K562 (cell line): ENCODE measurements around the gene PMPCB. TPM values are rescaled to one million over a fixed set of nuclear protein-coding genes. Genes with fewer than 3 reads are reported as not detected.

ENCODE experiments used
- ATF3 ChIP-seq, 2 experiments: fragments of 450-650 bp in 1 of 2; sonication (generic) in 1 of 2; formaldehyde crosslinking in 1 of 2; IDR thresholded peaks in 1 of 2; conservative IDR thresholded peaks in 1 of 2; 2 replicates each; pipeline versions ENCODE4 v1.6.1 to v1.8.1; 2016 to 2023; ENCODE audit warnings: mild to moderate bottlenecking in 2 of 2, moderate library complexity in 2 of 2, inconsistent platforms in 1 of 2, missing genetic modification reagents in 1 of 2
- CCNT2 ChIP-seq: IDR thresholded peaks from 2 replicates; pipeline ENCODE4 v1.6.1; 2011; ENCODE audit warnings: borderline replicate concordance, low read depth, mild to moderate bottlenecking, moderate library complexity, mixed read lengths, low read length; ENCODE audit not compliant: insufficient read length; ENCODE audit errors: extremely low read depth
- CREBBP ChIP-seq: IDR thresholded peaks from one replicate; pipeline ENCODE4 v1.6.1; 2012; ENCODE audit warnings: low read depth, mild to moderate bottlenecking, control low read depth, inconsistent platforms, low read length
- DEAF1 ChIP-seq: fragments of 450-650 bp; formaldehyde crosslinking; IDR thresholded peaks from 2 replicates; pipeline ENCODE4 v1.4.0; 2020; ENCODE audit warnings: mild to moderate bottlenecking, moderate library complexity
- FOXM1 ChIP-seq, 2 experiments: fragments of 450-650 bp in 1 of 2; sonication (generic) in 1 of 2; formaldehyde crosslinking in 1 of 2; IDR thresholded peaks; 2 replicates each; pipeline versions ENCODE4 v1.6.1 to v1.9.0; 2017 to 2022; ENCODE audit warnings: low read depth in 2 of 2, mild to moderate bottlenecking in 2 of 2, missing genetic modification reagents in 1 of 2, moderate library complexity in 1 of 2
- HDAC8 ChIP-seq: fragments of 450-650 bp; IDR thresholded peaks from 2 replicates; pipeline ENCODE4 v1.6.1; 2016; ENCODE audit warnings: mild to moderate bottlenecking, missing genetic modification characterization, moderate library complexity, missing compliant biosample characterization
- KDM2B ChIP-seq: fragments of 250-450 bp; sonication (Bioruptor Pico); IDR thresholded peaks from 2 replicates; pipeline ENCODE4 v1.8.0; 2021; ENCODE audit warnings: mild to moderate bottlenecking, moderate library complexity
- KLF1 ChIP-seq: fragments of 450-650 bp; IDR thresholded peaks from 2 replicates; pipeline ENCODE4 v1.6.1; 2016; ENCODE audit warnings: missing genetic modification characterization, missing compliant biosample characterization
- LARP7 ChIP-seq: fragments of 450-650 bp; IDR thresholded peaks from 2 replicates; pipeline ENCODE4 v1.6.1; 2016
- NFE2 ChIP-seq: IDR thresholded peaks from 2 replicates; pipeline ENCODE4 v1.6.1; 2014; ENCODE audit warnings: antibody characterized with exemption, low read depth
- PURB ChIP-seq: sonication (generic); formaldehyde crosslinking; IDR thresholded peaks from 2 replicates; pipeline ENCODE4 v1.9.0; 2021; ENCODE audit warnings: low read depth, mild to moderate bottlenecking, missing genetic modification reagents
- SMAD3 ChIP-seq: fragments of 450-650 bp; formaldehyde crosslinking; conservative IDR thresholded peaks from 2 replicates; pipeline ENCODE4 v1.4.0; 2020; ENCODE audit warnings: mild to moderate bottlenecking
- SMARCA4 ChIP-seq: fragments of 450-650 bp; IDR thresholded peaks from 2 replicates; pipeline ENCODE4 v1.6.1; 2016
- SRSF3 ChIP-seq: fragments of 200-400 bp; formaldehyde crosslinking; IDR thresholded peaks from 2 replicates; pipeline ENCODE4 v1.6.1; 2016; ENCODE audit warnings: mild to moderate bottlenecking, low read length, moderate library complexity; ENCODE audit not compliant: insufficient read depth
- ZNF316 ChIP-seq: fragments of 450-650 bp; IDR thresholded peaks from 2 replicates; pipeline ENCODE4 v1.6.1; 2016
- ZNF766 ChIP-seq: fragments of 200-800 bp; sonication (Bioruptor generic); conservative IDR thresholded peaks from 2 replicates; pipeline ENCODE4 v1.6.1; 2016; ENCODE audit warnings: missing genetic modification characterization, missing compliant biosample characterization
- polyA plus RNA-seq, 8 experiments: library from polyadenylated mRNA; depleted of rRNA in 4 of 8; stranded (reverse) in 5 of 8; unstranded in 3 of 8; fragments of >200 nt; fragmentation: Nextera tagmentation in 2 of 8; fragmentation: Illumina TruSeq in 1 of 8; extraction: Ambion mirVana in 2 of 8; extraction: Trizol in 1 of 8; gene quantifications; 2 replicates each; pipeline versions ENCODE4 v1.2.1 to v1.2.3, GENCODE V29; 2011 to 2014; ENCODE audit warnings: inconsistent platforms in 1 of 8, missing spikeins in 1 of 8
- total RNA-seq, 7 experiments: library from RNA; depleted of rRNA in 6 of 7; stranded (reverse); fragments of >200 nt in 6 of 7; fragmentation: Illumina TruSeq in 2 of 7; extraction: Trizol in 2 of 7; gene quantifications; 2 replicates each; pipeline versions ENCODE4 v1.2.1 to v1.2.3, GENCODE V29; 2011 to 2021; ENCODE audit warnings: low replicate concordance in 1 of 7
- TF ChIP-seq, protein P1 (sequence below): fragments of 450-650 bp; IDR thresholded peaks from 2 replicates; pipeline ENCODE4 v1.6.1; 2016; ENCODE audit warnings: missing biosample characterization, missing genetic modification characterization
- TF ChIP-seq, protein P2 (sequence below): fragments of 450-650 bp; IDR thresholded peaks from 2 replicates; pipeline ENCODE4 v1.6.1; 2017; ENCODE audit warnings: antibody characterized with exemption, mild to moderate bottlenecking

The PMPCB gene
- total and polyA plus RNA-seq, 9 of the 15 experiments (the other 6 are each of a cell fraction or from before 2014, with no cell fraction given): 61.2 to 209 (median 105) TPM

GRCh38 chr7:103296901-103297836 lies at the start of gene PMPCB (continued):
- TF ChIP-seq DEAF1 (CRISPR knock-in tag): peak; percentile 79
- no peak for TF ChIP-seq SRSF3
- TF ChIP-seq SMARCA4: 0 out of 2 replicates have a peak, but pooled peaks have one; percentile 20
- no peak for TF ChIP-seq CREBBP
- TF ChIP-seq ZNF316: no peak; the same call in 1 of the 2 replicates
- TF ChIP-seq, protein P1, sequence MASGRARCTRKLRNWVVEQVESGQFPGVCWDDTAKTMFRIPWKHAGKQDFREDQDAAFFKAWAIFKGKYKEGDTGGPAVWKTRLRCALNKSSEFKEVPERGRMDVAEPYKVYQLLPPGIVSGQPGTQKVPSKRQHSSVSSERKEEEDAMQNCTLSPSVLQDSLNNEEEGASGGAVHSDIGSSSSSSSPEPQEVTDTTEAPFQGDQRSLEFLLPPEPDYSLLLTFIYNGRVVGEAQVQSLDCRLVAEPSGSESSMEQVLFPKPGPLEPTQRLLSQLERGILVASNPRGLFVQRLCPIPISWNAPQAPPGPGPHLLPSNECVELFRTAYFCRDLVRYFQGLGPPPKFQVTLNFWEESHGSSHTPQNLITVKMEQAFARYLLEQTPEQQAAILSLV (tag): no peak
- 0 out of 2 replicates have a peak, but pooled peaks have one; percentile 8 for TF ChIP-seq KDM2B
- TF ChIP-seq FOXM1 (IDR thresholded peaks at IDR 0.05; ENCODE audit: low read depth): 0 out of 2 replicates have a peak, but pooled peaks have one; percentile 24
- TF ChIP-seq FOXM1 (CRISPR knock-in tag; IDR thresholded peaks at IDR 0.05; ENCODE audit: low read depth): no peak; the same call in 1 of the 2 replicates
- peak; percentile 42; the same call in 1 of the 2 replicates for TF ChIP-seq KLF1 (tag)
- TF ChIP-seq ATF3 (IDR thresholded peaks at IDR 0.05): peak; percentile 62
- peak; percentile 82 for TF ChIP-seq ATF3 (CRISPR knock-in tag; conservative IDR thresholded peaks at IDR 0.05)
- no peak; the same call in 1 of the 2 replicates for TF ChIP-seq HDAC8 (tag)
- TF ChIP-seq ZNF766 (CRISPR knock-in tag): no peak
- TF ChIP-seq, protein P2, sequence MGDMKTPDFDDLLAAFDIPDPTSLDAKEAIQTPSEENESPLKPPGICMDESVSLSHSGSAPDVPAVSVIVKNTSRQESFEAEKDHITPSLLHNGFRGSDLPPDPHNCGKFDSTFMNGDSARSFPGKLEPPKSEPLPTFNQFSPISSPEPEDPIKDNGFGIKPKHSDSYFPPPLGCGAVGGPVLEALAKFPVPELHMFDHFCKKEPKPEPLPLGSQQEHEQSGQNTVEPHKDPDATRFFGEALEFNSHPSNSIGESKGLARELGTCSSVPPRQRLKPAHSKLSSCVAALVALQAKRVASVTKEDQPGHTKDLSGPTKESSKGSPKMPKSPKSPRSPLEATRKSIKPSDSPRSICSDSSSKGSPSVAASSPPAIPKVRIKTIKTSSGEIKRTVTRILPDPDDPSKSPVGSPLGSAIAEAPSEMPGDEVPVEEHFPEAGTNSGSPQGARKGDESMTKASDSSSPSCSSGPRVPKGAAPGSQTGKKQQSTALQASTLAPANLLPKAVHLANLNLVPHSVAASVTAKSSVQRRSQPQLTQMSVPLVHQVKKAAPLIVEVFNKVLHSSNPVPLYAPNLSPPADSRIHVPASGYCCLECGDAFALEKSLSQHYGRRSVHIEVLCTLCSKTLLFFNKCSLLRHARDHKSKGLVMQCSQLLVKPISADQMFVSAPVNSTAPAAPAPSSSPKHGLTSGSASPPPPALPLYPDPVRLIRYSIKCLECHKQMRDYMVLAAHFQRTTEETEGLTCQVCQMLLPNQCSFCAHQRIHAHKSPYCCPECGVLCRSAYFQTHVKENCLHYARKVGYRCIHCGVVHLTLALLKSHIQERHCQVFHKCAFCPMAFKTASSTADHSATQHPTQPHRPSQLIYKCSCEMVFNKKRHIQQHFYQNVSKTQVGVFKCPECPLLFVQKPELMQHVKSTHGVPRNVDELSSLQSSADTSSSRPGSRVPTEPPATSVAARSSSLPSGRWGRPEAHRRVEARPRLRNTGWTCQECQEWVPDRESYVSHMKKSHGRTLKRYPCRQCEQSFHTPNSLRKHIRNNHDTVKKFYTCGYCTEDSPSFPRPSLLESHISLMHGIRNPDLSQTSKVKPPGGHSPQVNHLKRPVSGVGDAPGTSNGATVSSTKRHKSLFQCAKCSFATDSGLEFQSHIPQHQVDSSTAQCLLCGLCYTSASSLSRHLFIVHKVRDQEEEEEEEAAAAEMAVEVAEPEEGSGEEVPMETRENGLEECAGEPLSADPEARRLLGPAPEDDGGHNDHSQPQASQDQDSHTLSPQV: 0 out of 2 replicates have a peak, but pooled peaks have one; percentile 44
- no peak for TF ChIP-seq PURB (CRISPR knock-in tag)
- no peak for TF ChIP-seq CCNT2
- TF ChIP-seq SMAD3: 0 out of 2 replicates have a peak, but pooled peaks have one; percentile 58
- 0 out of 2 replicates have a peak, but pooled peaks have one; percentile 31 for TF ChIP-seq NFE2
- TF ChIP-seq LARP7: no peak
